DMS53 treated with DMSO at 0.1 percent for 48 hours (cell line): ENCODE data around the gene MRPL27.
"Not testable (repeated sequence)": the region's sequence is repeated elsewhere in the genome, so short reads cannot be mapped to it uniquely, and the experiment has no call there.

ENCODE experiments used
- DNase-seq: peaks from one replicate; lab custom pipeline; 2025; ENCODE audit not compliant: unreplicated experiment; lab: John Stamatoyannopoulos, UW

The MRPL27 gene

DNA sequence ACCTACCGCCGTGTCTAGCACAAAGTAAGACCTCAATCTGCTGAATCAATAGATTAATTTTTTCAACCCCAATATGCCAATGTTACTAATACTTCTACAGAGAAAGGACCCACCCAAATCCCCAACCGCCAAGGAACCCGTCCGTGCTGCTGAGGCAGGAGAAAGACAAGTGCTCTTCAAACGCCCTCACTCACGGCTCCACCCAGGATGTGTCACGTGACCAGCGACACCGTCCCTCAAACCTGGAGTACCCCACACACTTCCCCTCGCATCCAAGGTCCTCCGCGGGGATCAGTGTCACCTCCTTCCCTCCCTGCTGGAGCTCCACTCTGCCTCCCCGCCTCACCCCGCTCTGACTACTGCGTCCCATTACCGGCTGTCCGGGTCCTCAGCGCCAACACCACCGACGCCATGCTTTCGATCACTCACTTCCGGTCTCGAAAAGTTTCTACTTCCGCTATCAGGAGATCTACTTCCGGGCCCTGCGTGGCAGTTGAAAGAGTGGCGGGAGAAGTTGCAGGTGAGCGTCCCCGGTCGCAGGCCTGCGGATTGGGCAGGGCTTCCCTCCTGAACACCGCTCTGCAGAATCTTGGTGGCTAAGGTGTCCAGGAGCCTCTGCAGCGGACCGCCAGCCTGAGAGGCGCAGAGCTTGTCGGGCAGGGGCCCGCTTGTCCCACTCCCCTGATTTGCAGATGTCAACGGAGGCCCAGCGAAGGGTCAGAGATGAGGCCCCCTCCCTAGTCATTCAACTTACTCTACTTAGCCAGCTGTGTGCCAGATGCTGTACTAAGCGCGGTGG, at the start of gene MRPL27, which contains the start of gene EME1:
TSS of gene MRPL27 (minus strand) at position 427 of the 799 bp plus-strand sequence. CDS start at position 413, 14 bp downstream.
TSS of gene EME1 (plus strand) at position 472 of the 799 bp plus-strand sequence. CDS start 1,980 bp downstream, outside the sequence.
- peak; percentile 94 for DNase-seq

DNA sequence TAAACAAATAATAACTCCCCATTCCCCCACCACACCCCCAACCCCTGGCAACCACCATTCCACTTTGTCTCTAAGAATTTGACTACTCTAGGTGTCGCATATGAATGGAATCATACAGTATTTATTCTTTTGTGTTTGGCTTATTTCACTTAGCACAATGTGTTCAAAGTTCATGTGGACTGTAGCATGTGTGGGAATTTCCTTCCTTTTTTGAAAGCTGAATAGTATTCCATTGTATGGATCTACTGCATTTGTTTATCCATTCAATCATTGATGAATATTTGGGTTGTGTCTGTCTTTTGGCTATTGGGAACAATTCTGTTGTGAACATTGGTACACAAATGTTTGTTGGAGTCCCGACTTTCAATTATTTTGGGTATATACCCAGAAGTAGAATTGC, 49.8 kb upstream of the MRPL27 start:
- DNase-seq = no peak

DNA sequence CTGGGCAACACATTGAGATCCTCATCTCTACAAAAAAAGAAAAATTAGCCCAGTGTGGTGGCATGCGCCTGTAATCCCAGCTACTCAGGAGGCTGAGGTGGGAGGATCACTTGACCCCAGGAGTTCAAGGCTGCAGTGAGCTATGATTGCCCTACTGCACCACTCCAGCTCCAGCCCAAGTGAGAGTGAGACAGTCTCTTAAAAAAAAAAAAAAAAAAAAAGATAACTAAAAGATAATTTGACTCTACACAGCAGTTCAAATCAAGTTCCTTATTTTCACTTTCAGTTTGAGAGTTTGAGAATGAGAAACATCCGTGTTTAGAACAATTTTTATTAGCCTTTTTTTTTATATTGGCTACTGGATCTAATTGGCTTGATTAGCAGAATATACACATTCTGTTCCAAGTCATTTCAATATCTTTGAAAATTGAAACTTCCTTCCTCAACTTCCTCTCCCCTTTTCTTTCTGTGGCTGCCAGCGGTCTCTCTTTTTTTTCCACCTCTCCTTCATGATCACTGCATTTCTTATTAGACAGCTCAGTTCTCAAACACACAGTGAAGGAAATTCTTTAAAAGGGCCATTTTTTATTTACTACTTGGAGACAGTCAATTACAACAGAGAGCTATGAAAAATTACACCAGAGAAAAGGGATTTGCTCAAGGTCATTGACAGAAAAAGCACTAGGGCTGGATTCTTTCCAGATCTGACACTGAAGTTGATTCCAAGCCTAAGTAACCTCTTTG, 48.5 kb upstream of the MRPL27 start:
- no peak for DNase-seq

DNA sequence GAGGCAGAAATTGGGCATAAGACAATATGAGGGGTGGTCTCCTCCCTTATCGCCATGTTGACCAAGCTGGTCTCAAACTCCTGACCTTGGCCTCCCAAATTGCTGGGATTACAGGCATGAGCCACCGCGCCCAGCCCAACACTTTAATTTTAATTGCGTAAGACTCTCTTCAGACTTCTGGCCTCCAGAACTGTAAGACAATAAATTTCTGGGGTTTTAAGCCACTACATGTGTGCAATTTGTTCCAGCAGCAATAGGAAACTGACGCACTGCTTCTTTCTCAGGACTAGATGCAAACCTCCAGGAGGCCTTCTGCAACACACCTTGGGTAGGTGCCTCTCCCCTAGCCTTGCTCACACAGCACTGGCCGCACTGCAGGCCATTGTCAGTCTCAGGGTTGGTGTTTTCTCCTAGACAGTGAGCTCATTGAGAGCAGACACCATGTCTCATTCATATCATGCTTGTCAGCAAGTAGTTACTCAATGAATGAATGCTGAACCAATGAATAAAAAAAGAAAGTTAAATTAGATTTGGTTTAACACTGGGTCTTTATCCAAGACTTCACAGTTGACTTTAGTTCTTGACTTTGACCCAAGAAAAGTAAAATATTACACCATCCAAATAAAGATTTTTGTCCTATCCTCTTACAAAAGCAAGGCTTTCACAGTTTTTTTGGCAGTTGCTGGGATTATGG, 47.6 kb upstream of the MRPL27 start:
- no peak for DNase-seq

DNA sequence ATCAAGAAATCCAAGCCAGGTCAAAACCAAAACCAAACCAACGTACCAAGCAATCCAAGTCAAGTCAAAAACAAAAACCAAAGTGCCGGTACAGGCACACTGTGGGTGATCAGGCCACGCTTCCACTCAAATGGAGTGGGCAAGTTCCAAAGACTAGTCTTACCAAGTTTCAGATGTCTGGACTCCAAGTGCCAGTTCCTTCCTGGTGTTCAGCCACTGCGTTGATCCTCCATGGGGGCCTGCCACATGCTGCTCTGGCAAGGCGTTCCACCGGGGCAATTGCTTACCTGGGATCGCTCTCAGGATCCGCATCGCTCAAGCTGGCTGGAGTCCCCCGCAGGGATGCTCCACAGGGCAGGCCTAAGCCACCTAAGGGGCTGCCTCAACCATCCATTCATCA, 46.6 kb upstream of the MRPL27 start:
- not testable (repeated sequence) for DNase-seq

DNA sequence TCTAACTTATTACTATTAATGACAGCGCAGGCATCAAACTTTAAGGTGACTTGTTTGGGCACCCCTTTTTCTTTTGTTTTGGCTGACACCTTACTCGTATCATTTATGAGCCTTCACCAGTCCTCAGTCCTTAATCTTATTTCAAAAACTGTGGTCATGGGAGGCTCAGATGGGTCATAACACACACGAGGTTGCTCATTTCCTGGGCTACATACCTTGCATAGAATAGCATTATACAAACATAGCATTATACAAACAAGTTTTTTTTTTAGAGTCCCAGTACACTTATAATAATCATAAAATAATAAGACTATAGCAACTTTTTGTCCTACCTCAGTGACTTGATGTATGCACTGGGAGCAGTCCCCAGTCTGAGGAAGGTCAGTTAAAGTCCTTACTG, 41.8 kb upstream of the MRPL27 start:
- DNase-seq = no peak

DNA sequence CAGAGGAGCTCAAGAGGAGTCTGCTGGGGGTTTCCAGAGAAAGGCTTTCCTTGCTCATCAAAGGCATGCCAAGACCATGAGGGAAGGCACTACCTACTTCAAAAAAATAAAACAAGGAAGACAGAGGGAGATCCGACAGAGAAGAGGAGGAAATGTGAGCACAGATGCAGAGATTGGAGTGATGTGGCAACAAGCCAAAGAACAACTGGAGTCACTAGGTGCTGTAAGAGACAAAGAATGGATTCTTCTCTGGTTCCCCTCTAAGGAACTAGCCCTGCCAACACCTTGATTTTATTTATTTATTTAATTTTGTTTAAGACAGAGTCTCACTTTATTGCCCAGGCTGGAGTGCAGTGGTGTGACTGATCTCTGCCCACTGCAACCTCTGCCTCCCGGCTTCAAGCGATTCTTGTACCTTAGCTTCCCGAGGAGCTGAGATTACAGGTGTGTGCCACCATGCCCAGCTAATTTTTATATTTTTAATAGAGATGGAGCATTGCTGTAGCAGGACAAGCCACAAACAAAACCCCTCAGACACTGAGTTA, 39.3 kb upstream of the MRPL27 start:
- no peak for DNase-seq

DNA sequence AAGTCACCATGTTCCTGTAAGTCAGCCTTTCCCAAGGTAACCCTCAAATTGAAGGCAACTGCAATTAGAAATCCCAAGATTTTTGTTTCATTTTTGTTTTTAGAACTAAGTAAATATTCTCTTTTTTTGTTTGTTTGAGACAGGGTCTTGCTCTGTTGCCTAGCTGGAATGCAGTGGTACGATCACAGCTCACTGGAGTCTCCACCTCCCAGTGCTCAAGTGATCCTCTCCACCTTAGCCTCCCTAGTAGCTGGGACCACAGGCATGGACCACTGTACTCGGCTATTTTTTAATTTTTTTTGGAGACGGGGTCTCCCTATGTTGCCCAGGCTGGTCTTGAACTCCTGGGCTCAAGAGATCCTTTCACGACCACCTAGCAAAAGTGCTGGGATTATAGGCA, 34.9 kb upstream of the MRPL27 start:
- no peak for DNase-seq

DNA sequence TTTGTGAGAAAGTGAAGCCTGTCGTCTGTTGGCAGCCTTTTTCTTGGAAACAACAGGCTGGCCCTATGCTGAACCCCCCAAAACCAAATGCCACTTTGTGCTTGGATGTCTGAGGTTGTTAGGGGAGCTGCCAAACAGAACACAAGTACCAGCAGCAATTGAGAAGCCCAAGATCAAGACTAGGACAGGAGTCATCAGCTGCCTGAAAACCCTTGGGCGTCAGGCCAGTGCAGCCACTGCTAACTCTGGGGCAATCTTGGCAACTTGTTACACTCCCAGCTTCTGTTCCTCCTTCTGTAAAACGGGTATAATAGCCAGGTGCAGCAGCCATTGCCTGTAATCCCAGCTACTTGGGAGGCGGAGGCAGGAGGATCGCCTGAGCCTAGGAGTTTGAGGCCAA, 33.6 kb upstream of the MRPL27 start:
- no peak for DNase-seq

DNA sequence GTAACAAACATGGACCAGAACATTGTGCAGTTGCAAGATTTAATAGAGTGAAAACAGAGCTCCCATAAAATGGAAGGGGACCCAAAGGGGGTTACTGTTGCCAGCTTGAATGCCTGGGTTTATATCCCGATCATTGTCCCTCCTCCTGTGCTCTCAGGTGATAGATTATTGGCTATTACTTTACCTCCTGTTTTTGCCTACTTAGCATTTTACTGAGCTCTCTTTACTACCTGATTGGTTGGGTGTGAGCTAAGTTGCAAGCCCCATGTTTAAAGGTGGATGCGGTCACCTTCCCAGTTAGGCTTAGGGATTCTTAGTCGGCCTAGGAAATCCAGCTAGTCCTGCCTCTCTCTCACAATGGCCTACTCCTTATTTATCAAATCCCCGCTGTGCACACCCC, 32.4 kb upstream of the MRPL27 start:
- not testable (repeated sequence) for DNase-seq

DNA sequence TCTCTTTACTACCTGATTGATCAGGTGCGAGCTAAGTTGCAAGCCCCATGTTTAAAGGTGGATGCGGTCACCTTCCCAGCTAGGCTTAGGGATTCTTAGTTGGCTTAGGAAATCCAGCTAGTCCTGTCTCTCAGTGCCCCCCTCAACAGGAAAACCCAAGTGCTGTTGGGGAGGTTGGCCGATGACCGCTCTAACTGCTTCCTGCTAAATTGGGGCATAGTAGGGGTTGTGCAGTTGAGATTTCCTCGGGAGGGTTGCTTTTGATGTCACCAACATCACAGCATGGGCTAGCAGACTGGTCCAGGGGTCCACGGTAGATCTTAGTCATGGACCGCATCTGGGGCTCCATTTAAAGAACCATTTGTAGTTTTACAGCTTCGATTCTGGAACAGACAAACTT, 26.6 kb upstream of the MRPL27 start:
- not testable (repeated sequence) for DNase-seq

DNA sequence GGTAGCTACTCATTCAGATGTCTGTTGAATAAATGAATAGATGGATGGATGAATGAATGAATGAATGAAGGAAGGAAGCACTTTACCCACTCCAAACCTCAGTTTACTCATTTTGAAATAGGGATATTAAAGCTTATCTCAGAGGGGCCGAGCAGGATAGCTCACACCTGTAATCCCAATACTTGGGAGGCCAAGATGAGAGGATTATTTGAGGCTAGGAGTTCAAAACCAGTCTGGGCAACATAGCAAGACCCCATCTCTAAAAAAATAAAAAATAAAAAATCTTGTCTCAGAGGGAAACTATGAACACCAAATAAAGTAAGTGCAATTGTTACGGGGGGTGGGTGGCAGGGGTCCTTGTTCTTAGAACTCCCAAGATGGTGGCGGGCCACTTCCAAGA, 25.7 kb upstream of the MRPL27 start:
- DNase-seq = not testable (repeated sequence)

DNA sequence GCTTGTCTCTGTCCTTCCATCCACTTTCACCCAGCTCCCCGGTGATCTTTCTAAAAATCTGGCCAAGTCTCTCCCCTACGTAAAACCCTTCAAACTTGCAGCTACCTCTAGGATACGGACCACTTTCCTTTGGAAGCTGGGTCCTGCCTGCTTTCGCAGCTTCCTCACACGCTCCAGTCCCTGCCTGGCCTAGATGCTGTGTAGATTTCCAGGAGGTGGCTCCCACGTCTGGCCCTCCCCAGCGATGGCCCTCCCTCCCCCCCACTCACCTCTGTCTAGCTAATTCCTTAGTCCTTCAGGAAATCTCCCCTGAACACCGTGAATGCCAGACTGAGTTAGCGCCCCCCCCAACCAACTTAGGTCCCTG, 24.9 kb upstream of the MRPL27 start:
- no peak for DNase-seq

DNA sequence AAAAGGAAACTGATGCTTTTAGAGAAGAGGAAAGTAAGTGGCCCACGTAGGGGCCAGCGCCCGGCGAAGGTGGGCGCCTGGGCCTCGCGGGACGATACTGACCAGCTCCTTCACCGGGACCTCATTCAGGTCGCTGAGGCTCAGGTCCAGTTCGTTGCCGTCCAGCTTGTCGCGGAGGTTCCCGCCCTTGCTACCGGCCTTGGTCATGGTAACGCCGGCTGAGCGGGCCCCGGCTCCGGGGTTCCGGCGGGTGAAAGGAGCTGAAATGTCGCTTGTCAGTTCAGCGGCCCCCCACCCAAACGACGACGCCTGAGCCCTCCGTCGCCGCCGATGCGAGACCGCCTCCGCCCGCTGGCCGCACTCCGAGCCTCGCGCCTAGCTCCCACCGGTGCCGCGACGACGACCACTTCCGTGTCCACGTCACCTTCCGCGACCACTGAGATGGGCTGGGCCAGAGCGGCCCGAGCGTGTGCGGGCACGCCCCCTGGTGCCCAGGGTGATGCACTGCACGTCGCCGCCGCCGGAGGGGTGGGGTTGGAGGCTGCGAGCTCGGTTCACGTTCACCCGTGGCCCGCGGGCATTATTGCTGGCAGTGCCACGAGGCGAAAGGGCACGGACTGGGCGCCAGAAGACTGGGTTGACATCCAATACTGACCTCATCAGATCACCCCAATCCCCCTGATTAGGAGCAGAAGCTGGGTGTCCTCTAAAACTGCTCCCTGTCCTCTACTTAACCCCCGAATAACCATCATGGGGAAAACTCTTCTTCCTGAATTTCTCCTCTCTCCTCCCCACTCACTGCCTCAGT, 24.3 kb upstream of the MRPL27 start, which contains the start of gene LRRC59:
TSS of gene LRRC59 (minus strand) at position 413 of the 808 bp plus-strand sequence. CDS start at position 207, 206 bp downstream.
- DNase-seq = peak; percentile 53

DNA sequence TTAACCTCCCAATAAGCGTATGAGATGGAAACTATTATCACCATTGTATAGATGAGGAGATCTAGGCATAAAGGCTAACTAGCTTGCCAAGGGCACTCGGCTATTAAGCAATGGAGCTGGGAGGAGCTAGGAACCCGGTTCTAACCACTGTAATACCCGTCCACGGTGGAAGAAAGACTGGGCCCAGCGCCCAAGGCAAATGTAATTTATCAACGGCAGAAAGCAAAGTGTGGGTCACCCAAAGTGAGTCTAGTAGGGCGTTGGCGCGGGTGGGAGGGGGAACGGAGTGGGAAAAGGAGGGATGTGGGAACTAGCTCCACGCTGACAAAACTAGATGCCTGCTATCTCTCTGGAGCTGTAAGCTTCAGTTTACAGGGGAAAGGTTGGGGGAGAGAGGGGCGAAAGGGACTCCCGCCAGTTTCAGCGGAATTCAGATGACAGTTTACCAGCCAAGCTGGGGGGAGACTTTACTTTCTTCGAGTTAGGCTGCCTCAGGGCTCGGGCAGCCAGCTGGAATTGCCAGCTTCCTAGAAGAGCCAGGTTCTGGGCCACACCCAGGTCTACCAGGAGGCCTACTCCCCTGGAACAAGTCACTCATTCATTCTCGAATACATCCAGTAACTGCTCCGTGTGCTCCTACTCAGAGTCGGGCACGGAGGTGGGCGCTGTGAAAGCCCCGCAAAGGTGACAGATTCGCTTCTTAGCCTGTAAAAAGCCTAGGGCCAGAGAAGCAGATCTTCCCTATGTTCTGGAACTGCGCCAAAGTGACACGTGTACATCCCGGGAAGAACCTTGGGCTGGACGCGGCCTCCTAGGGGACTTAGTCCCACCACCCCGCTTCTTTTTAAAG, 23.5 kb upstream of the MRPL27 start:
- DNase-seq = peak; percentile 44

DNA sequence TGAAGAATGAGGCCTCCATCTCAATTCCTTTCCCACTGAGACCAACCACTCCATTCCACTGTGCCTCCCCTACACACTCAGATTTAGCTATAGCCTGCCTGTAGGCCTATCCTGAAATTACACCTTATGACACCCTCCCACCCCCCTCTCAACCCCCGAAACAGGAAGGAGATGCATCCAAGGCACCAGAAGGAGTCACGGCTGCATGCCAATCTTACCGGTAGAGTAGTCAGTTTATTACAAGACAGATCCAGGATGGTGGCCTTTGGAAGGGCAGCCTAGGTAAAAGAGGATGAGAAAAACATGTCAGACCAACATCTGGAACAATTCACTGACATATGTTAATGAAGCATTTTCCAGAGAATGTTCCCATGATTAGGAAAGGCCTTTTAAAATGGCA, 21.7 kb upstream of the MRPL27 start:
- no peak for DNase-seq

DNA sequence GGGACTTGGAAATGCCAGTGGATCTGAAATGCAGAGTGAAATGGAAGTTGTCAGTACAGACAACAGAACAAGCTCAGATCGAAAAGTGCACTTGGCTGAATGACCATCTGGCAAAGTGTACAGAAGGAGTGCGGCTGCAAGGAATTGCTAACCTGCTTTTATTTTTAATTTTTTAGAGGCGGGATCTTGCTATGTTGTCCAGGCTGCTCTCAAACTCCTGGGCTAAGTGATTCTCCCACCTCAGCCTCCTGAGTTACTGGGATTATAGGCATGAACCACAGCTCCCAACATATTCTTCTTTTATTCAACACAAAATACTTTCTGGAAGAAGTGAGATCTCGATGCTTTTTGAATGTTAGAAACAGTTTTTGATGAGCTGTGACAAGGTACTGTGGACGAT, 20.7 kb upstream of the MRPL27 start:
- DNase-seq = no peak

DNA sequence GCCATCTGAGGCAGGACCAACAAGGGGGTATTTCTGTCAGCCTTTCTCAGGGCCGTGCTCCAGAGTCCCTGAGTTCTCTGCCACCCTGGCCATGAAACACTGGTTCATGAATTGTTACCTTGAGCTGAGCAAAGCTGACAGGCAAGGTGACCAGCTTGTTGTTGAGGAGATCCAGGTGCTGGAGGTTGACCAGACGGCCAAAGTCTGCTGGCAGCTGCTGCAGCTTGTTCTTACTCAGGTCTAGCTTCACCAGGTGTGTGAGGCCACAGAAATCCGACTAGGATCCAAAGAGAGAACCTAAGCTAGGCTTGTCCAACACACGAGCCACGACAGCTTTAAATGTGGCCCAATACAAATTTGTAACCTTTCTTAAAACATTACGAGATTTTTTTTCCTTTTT, 19.6 kb upstream of the MRPL27 start:
- DNase-seq = no peak

DNA sequence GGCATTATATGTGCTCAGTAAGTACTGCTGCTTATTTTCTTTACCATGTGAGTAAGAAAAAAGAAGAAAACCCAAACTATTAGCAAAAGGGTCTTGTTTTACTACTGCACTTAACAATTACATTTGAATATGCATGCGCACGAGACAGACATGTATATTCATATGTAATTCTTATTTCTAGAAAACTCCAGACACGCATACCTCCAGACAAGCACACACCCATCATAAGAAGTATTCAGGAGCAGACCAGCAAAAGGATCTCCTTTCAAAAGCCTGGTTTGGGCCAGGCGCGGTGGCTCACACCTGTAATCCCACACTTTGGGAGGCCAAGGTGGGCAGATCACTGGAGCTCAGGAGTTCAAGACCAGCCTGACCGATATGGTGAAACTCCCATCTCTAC, 16.6 kb upstream of the MRPL27 start:
- DNase-seq = no peak

DNA sequence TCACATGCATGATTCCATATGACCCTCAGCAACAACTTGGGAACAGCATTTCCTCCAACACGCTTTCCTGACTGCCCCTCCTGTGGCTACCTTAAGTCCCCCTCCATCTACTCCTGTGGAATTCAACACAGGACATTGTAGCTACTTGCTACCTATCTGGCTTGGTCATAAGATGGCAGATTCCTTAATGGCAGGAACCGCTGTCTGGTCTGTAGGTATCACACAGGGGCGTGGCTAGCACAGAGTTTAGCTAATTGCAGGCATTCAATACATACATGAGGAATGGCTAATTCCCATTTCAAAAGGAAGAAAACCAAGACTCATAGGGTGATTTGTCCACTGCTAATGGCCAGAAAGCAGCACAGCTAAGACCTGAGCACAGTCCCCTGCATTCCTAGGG, 15.7 kb upstream of the MRPL27 start:
- DNase-seq = no peak
